GM19099 (cell line): ENCODE data around the gene NES.

Source experiments
- POLR2A ChIP-seq: IDR thresholded peaks from 3 replicates; pipeline ENCODE4 v1.6.1; 2011; ENCODE audit warnings: low read depth; ENCODE audit not compliant: insufficient read length; ENCODE audit errors: extremely low read depth

The NES gene, protein sequence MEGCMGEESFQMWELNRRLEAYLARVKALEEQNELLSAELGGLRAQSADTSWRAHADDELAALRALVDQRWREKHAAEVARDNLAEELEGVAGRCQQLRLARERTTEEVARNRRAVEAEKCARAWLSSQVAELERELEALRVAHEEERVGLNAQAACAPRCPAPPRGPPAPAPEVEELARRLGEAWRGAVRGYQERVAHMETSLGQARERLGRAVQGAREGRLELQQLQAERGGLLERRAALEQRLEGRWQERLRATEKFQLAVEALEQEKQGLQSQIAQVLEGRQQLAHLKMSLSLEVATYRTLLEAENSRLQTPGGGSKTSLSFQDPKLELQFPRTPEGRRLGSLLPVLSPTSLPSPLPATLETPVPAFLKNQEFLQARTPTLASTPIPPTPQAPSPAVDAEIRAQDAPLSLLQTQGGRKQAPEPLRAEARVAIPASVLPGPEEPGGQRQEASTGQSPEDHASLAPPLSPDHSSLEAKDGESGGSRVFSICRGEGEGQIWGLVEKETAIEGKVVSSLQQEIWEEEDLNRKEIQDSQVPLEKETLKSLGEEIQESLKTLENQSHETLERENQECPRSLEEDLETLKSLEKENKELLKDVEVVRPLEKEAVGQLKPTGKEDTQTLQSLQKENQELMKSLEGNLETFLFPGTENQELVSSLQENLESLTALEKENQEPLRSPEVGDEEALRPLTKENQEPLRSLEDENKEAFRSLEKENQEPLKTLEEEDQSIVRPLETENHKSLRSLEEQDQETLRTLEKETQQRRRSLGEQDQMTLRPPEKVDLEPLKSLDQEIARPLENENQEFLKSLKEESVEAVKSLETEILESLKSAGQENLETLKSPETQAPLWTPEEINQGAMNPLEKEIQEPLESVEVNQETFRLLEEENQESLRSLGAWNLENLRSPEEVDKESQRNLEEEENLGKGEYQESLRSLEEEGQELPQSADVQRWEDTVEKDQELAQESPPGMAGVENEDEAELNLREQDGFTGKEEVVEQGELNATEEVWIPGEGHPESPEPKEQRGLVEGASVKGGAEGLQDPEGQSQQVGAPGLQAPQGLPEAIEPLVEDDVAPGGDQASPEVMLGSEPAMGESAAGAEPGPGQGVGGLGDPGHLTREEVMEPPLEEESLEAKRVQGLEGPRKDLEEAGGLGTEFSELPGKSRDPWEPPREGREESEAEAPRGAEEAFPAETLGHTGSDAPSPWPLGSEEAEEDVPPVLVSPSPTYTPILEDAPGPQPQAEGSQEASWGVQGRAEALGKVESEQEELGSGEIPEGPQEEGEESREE (N-terminal part only)

DNA sequence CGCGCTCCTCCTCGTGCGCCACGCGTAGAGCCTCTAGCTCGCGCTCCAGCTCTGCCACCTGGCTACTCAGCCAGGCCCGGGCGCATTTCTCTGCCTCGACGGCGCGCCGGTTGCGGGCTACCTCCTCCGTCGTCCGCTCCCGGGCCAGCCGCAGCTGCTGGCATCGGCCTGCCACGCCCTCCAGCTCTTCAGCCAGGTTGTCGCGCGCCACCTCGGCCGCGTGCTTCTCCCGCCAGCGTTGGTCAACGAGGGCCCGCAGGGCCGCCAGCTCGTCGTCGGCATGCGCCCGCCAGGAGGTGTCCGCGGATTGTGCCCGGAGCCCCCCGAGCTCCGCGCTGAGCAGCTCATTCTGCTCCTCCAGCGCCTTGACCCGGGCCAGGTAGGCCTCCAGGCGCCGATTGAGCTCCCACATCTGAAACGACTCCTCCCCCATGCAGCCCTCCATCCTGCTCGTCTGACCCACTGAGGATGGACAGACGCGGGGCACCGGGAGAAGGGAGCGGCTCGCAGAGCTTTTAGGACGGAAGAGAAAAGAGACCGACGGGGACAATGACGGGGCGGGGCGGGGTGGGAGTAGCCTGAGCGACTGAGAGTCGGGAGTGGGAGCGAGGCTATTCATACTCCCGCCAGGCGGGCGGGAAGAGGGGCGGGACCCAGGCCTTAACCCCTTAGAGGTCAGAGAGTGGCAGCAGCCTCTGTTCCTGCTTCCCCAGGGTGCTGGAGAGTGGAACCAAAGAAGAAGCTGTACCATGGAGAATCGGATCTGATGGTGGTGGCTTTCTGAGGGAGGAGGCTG, at the start of gene NES:
Gene NES (minus strand): TSS at position 588 of the 796 bp plus-strand sequence. CDS start 143 bp downstream, at position 445.
- no peak for TF ChIP-seq POLR2A

DNA sequence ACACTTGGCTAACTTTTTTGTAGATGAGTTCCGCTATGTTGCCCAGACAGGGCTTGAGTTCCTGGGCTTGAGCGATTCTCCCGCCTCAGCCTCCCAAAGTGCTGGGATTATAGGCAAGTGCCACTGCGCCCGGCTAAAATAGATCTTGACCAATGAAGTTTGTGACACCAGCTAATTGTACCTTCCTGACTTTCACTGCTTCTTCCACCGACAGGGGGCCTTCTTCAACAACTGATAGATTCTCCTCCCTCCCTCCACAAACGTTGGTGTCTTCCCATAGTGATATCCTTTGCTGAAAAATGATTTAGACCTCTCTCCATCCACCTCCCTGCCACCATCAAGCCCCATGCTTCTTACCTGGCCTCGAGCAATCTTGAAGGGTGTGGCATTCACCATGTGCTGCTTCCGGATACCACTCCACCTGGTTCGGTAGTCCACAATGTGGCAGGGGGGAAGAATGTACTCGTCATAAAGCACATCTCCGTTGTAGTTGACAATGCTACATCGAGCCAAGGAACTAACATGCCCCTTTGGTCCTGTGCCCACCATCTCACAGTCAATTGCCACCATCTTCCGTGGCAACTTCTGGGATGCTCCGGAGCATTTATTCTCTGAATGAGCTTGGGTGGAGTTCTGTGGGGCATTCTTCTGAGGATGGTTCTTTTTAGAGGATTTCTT, 49.5 kb upstream of the NES start:
- no peak for TF ChIP-seq POLR2A

DNA sequence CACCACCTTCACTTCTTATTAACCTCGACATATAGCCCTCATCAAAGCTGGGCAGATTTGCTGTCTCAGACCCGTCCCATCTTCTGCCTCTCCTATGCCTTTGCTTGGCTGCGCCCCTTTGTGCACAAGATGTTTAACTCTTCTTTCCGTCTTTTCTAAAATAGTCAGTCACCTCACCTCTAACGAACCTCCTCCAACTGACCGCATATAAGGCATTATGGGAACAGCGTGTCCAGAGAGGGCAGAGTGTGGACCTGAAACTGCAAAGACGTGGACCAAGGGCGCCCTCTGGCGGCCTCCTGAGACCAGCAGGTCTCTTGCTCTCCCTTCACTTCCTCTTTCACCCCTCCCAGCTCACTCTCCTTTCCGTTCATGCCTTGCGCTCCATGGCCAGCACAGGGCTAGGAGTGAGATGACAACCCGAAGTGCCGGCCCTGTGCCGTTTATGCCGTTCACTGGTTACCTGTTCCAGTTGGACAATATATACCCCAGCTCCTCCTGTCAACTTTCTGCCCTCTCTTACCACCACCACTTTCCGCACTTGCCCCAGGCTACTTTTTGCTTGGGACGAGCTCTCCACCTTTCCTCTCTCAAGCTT, 48.6 kb upstream of the NES start:
- no peak for TF ChIP-seq POLR2A

DNA sequence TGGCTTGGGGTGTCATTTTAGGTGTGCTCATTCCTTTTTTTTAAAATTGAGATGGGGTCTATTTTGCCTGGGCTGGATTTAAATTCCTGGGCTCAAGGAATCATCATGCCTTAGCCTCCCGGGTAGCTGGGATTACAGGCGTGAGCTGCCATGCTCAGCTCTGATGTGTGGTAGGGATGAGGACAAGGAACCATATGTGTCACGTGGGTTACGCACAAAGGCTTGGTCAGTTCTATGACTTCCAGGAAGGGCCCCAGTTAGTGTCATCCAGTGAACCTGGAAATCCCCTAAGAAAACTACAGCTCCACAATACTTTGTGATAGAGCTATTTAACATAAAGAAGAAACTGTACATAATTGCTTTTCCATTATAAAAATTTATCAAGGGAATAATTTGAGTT, 44.3 kb upstream of the NES start:
- TF ChIP-seq POLR2A = no peak

DNA sequence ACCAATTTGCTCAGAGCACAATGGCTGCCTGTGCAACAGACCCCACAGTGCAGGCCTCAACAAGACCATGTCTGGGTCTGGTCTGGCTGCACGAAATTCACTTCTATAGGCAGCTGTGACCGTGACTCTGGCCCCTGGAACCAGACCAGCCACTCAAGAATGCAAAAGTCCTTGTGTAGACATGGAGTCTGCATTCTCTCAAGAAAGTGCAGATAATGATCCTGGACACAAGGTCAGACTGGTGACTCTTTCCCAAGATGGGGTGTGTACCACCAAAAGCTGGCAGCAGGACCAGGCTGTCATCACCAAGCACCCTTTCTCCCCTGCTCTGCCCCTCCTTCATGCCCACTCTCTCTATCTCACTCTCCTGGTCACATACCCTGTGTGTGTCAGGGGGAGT, 43.9 kb upstream of the NES start:
- no peak for TF ChIP-seq POLR2A

DNA sequence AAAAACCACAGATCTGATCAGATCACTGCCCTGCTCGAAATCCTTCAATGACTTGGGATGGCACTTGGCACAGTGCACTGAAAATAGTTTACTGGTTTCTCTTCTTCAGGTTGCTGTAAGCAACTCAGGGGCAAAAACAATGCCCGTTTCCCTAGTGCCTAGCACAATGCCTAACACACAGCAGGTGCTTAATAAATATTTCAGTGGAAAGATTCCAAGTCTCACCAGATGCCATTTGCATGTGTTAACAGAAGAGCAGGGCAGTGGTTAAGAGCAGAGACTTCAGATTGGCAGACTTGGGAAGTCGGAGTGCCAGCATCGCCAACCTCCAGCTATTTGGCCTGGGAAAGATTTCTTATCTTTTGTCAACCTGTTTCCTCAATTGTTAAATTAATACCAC, 40.1 kb upstream of the NES start:
- TF ChIP-seq POLR2A = no peak

DNA sequence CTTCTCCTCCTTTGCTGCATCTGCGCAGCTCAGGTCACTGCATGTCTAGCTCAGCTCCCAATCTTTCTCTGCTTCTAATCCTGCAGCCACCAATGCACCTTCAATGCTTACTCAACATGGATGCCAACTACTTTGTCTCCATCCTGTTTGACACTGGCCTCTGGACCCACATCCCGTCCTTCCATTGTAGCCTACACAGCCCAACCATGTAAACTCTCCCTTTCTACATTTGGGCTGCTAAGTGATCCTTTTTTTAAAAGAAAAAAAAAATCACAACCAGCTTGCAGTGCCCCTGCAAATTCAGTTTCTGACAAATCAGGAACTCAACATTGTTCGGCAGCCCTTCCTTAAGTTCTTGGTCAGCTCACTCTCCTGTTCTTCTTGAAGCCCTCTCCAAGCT, 37.6 kb upstream of the NES start:
- no peak for TF ChIP-seq POLR2A

DNA sequence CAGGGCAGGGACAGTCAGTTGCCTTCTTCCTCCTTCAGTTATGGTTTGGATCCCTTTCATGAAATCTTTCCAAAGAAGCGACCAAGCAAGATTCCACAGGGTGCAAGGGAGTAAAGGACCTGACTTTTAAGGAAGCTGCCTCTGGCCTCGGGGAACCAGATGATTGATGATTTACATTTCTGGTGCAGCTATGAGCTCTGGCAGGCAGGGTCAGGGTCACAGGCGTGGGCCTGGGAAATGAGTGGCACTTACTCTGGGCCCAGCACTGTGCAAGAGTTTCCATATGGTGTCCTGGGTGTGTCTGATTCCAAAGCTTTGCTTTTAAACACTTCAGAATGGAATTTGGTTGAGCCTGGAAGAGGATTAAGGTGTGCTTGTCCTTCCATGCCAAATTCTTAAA, 35.4 kb upstream of the NES start:
- no peak for TF ChIP-seq POLR2A

DNA sequence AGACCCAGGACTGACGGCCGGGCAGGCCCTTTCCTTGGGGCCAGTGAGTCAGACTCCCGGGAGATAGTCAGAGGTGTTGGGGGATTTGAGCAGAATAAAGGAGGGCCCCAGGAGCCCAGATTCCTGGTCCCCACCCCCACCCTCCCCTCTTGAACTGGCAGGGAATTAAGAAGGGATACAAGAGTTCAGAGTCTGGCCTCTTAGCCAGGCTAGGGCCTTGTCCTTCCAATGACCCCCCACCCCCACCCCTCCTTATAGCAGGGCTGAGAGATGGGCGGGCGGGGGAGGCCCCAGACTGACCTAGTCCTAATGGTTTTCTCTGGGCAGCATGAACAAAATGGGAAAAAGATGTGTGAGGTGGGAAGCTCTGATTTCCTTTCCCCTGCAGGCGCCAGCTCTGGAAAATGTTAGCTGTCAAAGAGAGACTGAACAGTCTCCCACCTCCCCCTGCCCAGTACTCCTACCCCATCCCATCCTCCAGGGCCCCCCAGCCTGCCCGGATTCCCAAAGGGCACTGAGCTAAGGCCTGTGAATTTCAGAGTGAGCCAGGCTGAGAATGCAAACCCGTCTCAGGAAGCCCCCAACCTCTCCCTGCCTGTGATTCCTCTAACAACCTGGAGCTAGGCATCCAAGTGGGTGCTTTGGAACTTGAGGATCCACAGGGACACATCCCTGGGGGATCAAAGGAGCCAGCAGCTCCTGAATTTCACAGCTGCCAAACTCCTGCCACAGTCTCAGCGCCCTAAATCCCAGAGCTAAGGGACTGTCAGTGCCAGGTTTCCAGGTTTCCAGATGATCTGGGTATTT, 34.0 kb upstream of the NES start:
- no peak for TF ChIP-seq POLR2A

DNA sequence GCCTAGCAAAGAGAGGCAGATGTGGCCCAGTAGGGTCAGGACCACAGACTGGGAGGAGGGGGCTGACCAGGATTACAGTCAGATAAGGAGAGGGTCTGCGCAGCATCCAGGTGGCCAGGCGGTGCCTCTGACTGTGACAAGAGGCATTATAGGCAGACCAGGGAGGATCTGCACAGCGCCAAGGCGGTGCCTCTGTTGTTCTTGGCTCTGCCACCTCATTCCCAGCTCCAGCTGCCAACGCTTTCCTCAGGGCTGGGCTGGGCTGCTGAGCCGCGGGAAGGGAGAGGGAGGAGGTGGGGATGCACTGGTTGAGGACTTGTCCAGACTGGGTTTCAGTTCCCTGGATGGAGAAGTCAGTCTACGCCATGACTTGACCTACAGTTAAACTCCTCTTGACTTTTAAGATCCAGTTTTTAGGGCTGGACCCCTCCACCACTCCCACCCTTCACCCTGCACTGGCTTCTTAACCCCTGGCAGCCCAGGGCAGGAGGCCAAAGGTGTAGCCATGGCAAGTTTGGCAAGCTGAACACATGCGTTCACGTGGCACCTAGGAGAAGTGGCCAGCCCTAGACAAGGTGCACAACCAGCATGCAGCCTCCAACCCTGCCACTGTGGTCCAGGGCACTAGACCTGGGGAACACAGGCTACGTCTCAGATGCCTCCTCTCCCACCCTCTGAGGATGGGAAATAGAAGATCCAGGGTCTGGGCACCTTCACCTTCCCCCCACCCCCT, 32.7 kb upstream of the NES start:
- no peak for TF ChIP-seq POLR2A

DNA sequence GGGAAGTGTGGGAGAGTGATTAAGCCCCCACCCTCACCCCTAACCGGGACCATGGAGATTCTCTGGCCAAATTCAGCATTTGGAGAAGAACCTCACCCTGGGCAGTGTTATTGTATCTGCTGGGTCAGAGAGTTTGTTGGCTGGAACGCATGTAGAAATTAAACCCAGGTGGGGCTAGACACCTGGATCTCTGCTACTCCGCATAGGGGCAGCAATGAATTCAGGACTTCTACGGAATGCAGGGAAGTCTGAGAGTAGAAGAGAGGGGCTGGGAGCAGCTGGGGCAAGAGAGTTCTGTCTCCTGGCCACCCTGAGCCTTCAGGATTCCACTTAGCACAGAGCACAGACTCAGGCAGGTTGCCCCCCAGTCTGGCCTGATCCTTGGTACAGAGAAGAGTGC, 31.8 kb upstream of the NES start:
- no peak for TF ChIP-seq POLR2A

DNA sequence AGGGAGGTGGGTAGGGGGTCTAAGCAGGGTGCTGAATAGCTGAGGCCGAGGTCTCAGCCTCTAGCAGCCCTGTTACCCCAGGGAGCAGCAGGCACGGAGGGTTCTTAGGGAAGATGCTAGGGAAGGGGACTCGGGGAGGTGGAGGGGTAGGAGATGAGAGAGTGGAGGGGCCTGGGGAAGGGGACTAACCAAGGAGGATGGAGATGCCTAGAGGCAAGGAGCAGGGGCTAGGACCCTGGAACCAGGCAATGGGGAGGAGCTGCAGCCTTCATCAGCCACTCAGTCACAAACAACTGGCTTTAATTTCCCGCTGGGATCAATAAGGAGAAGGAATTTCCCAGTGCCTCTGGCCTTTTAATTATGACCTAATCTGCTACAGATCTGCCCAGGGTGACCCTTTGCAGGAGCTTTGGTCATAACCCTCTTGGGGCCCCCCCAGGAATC, 31.0 kb upstream of the NES start:
- TF ChIP-seq POLR2A = no peak
